ENCODE results near the gene CCT6B. TPM values are rescaled to one million over a fixed set of nuclear protein-coding genes. Genes with fewer than 3 reads are reported as not detected.

The CCT6B gene
- total RNA-seq, 1 experiment from 2014 or later = 1.7 TPM

GRCh38 chr17:35006345-35006744 is 45.1 kb upstream of the CCT6B start:
- Histone ChIP-seq H2BK15ac (ENCODE audit: low read depth, low read length) (no peak overlapping the region), H3K4me2 (ENCODE audit: insufficient read depth, insufficient read length, low read length) (no peak overlapping the region), H4K20me1 (ENCODE audit: control insufficient read depth, insufficient read depth, insufficient read length) (no peaks in the 10 kb centered on the region), H3K23ac (ENCODE audit: insufficient read length, low read depth, low read length) (no peak overlapping the region), H2BK5ac (ENCODE audit: insufficient read length, low read length) (no peak overlapping the region), H2BK120ac (ENCODE audit: low read depth, low read length, poor library complexity, severe bottlenecking) (no peak overlapping the region), H4K8ac (replicated peaks; ENCODE audit: insufficient read length, low read depth, low read length) (no peak overlapping the region), H3K14ac (ENCODE audit: insufficient read depth, low read length) (no peak overlapping the region), H3K4ac (ENCODE audit: low read depth, low read length) (no peak overlapping the region), H4K5ac (ENCODE audit: insufficient read length, low read depth, low read length) (no peak overlapping the region), H4K91ac (ENCODE audit: insufficient read length, low read depth, low read length) (no peak overlapping the region), H2BK20ac (ENCODE audit: low read depth, low read length, poor library complexity, severe bottlenecking) (no peak overlapping the region), H3K18ac (ENCODE audit: insufficient read length, low read depth, low read length) (no peak overlapping the region), H2AK5ac (ENCODE audit: insufficient read length, low read length) (no peak overlapping the region), H3T11ph (ENCODE audit: low read length) (no peak overlapping the region), H3K27ac (ENCODE audit: insufficient read length, low read depth, low read length) (no peak overlapping the region), H2BK12ac (ENCODE audit: insufficient read length, low read depth, low read length) (no peak overlapping the region), H3K56ac (ENCODE audit: insufficient read length, low read depth, low read length) (no peak overlapping the region), H3K9ac (ENCODE audit: extremely low read depth, insufficient read length, low read length) (no peak overlapping the region), H3K79me1 (ENCODE audit: insufficient read depth, low read depth, low read length, poor library complexity, severe bottlenecking) (no peaks in the 10 kb centered on the region), H3K23me2 (ENCODE audit: insufficient read length, low read depth, low read length, poor library complexity, severe bottlenecking) (no peaks in the 10 kb centered on the region), H3K79me2 (ENCODE audit: insufficient read depth, low read length) (no peaks in the 10 kb centered on the region), H3K9me3 (ENCODE audit: control insufficient read depth, low read depth, low read length) (no peaks in the 10 kb centered on the region), H3K4me1 (ENCODE audit: insufficient read depth, low read length) (no peaks in the 10 kb centered on the region), H2AFZ (ENCODE audit: low read length) (no peak overlapping the region), H3K27me3 (ENCODE audit: insufficient read depth, low read length) (no peaks in the 10 kb centered on the region)
- DNase-seq = no peak
- Mint-ChIP-seq H3K4me3 (no peak overlapping the region), H3K36me3 (ENCODE audit: insufficient read depth in 1 of 3, low read depth in 3 of 3) (peaks cover 41 to 74% (median 70%) of the 10 kb centered on the region in 3 experiments; a peak in 6 of 7 replicates), H3K27me3 (ENCODE audit: low read depth) (no peaks in the 10 kb centered on the region), H3K4me1 (peaks cover 7 to 8% of the 10 kb centered on the region in 2 experiments), H3K27ac (no peak overlapping the region), H3K9me3 (no peaks in the 10 kb centered on the region)
- no CpG with 5 or more reads among the region's 4 CpGs for WGBS (ENCODE audit: extremely low coverage, insufficient read length, low lambda C conversion rate)
- no peak for TF ChIP-seq CTCF (conservative IDR thresholded peaks at IDR 0.05)

Measured in H9 (cell line).